SK-N-SH treated with all-trans-retinoic acid at 6 μM for 48 hours (cell line): ENCODE results near the gene RASSF4.

Experiments
- ATAC-seq: fragments of 200-7000 bp; cut with Tn5 transposase; 3 replicates; pipeline ENCODE4 v1.9.1; 2020; ENCODE audit warnings: mild to moderate bottlenecking, moderate library complexity
- ARNTL ChIP-seq: fragments of 450-650 bp; formaldehyde crosslinking; IDR thresholded peaks from 2 replicates; pipeline ENCODE4 v1.5.0; 2020; ENCODE audit warnings: low read depth, mild to moderate bottlenecking, moderate library complexity, borderline replicate concordance
- CSDC2 ChIP-seq: fragments of 250-450 bp; sonication (Bioruptor Pico); IDR thresholded peaks from 2 replicates; pipeline ENCODE4 v1.5.0; 2020; ENCODE audit warnings: mild to moderate bottlenecking, moderate library complexity
- ESRRG ChIP-seq: fragments of 250-450 bp; sonication (Bioruptor Pico); IDR thresholded peaks from 2 replicates; pipeline ENCODE4 v1.6.1; 2021; ENCODE audit warnings: mild to moderate bottlenecking
- GLIS3 ChIP-seq: fragments of 250-450 bp; sonication (Bioruptor Pico); IDR thresholded peaks from 2 replicates; pipeline ENCODE4 v1.5.0; 2020; ENCODE audit warnings: mild to moderate bottlenecking, moderate library complexity
- ISL1 ChIP-seq: fragments of 250-450 bp; sonication (Bioruptor Pico); IDR thresholded peaks from 2 replicates; pipeline ENCODE4 v2.1.2; 2022; ENCODE audit warnings: mild to moderate bottlenecking, moderate library complexity
- OSR1 ChIP-seq: fragments of 250-450 bp; sonication (Bioruptor Pico); IDR thresholded peaks from 2 replicates; pipeline ENCODE4 v1.8.0; 2022; ENCODE audit warnings: moderate library complexity, mild to moderate bottlenecking, inconsistent platforms
- PPARA ChIP-seq: fragments of 250-450 bp; sonication (Bioruptor Pico); IDR thresholded peaks from 2 replicates; pipeline ENCODE4 v1.5.0; 2020; ENCODE audit warnings: mild to moderate bottlenecking, borderline replicate concordance
- RARB ChIP-seq: fragments of 250-450 bp; sonication (Bioruptor Pico); IDR thresholded peaks from 2 replicates; pipeline ENCODE4 v1.8.0; 2021; ENCODE audit warnings: mild to moderate bottlenecking, moderate library complexity
- SNAI2 ChIP-seq: fragments of 250-450 bp; sonication (Bioruptor Pico); IDR thresholded peaks from 2 replicates; pipeline ENCODE4 v1.5.0; 2020; ENCODE audit warnings: mild to moderate bottlenecking, moderate library complexity
- TCF4 ChIP-seq: fragments of 250-450 bp; sonication (Bioruptor Pico); IDR thresholded peaks from 2 replicates; pipeline ENCODE4 v1.8.0; 2021; ENCODE audit warnings: mild to moderate bottlenecking, moderate library complexity, borderline replicate concordance
- TOX ChIP-seq: fragments of 250-450 bp; sonication (Bioruptor Pico); IDR thresholded peaks from 2 replicates; pipeline ENCODE4 v1.8.0; 2021; ENCODE audit warnings: mild to moderate bottlenecking, moderate library complexity, borderline replicate concordance
- ZC3H10 ChIP-seq: fragments of 250-450 bp; sonication (Bioruptor Pico); IDR thresholded peaks from 2 replicates; pipeline ENCODE4 v1.5.1; 2021; ENCODE audit warnings: mild to moderate bottlenecking, moderate library complexity
- ZFP3 ChIP-seq: fragments of 250-450 bp; sonication (Bioruptor Pico); IDR thresholded peaks from 2 replicates; pipeline ENCODE4 v1.5.0; 2020; ENCODE audit warnings: mild to moderate bottlenecking, moderate library complexity
- ZFP30 ChIP-seq: fragments of 450-650 bp; formaldehyde crosslinking; IDR thresholded peaks from 2 replicates; pipeline ENCODE4 v1.5.0; 2022; ENCODE audit warnings: mild to moderate bottlenecking, moderate library complexity
- ZNF565 ChIP-seq: fragments of 450-650 bp; formaldehyde crosslinking; conservative IDR thresholded peaks from 2 replicates; pipeline ENCODE4 v1.5.0; 2020; ENCODE audit warnings: low read depth, mild to moderate bottlenecking, moderate library complexity
- ZNF70 ChIP-seq: fragments of 450-650 bp; formaldehyde crosslinking; IDR thresholded peaks from 2 replicates; pipeline ENCODE4 v1.5.0; 2020; ENCODE audit warnings: mild to moderate bottlenecking, moderate library complexity
- ZNF8 ChIP-seq: fragments of 450-650 bp; formaldehyde crosslinking; IDR thresholded peaks from 2 replicates; pipeline ENCODE4 v1.5.0; 2020; ENCODE audit warnings: mild to moderate bottlenecking, moderate library complexity
- TF ChIP-seq, protein P1 (sequence below): fragments of 250-450 bp; sonication (Bioruptor Pico); IDR thresholded peaks from 2 replicates; pipeline ENCODE4 v1.5.1; 2021; ENCODE audit warnings: mild to moderate bottlenecking, moderate library complexity
- TF ChIP-seq, protein P2 (sequence below): fragments of 250-450 bp; sonication (Bioruptor Pico); IDR thresholded peaks from 2 replicates; pipeline ENCODE4 v1.5.1; 2020; ENCODE audit warnings: low read depth, mild to moderate bottlenecking, moderate library complexity
- TF ChIP-seq, protein P3 (sequence below): fragments of 250-450 bp; sonication (Bioruptor Pico); IDR thresholded peaks from 2 replicates; pipeline ENCODE4 v1.8.0; 2020; ENCODE audit warnings: mild to moderate bottlenecking, moderate library complexity, borderline replicate concordance
- TF ChIP-seq, protein P4 (sequence below): fragments of 250-450 bp; sonication (Bioruptor Pico); IDR thresholded peaks from 2 replicates; pipeline ENCODE4 v1.8.0; 2021; ENCODE audit warnings: low read depth, mild to moderate bottlenecking, moderate library complexity, borderline replicate concordance
- TF ChIP-seq, protein P5 (sequence below): fragments of 250-450 bp; sonication (Bioruptor Pico); IDR thresholded peaks from 2 replicates; pipeline ENCODE4 v1.5.0; 2020; ENCODE audit warnings: mild to moderate bottlenecking, moderate library complexity

RASSF4 gene

DNA sequence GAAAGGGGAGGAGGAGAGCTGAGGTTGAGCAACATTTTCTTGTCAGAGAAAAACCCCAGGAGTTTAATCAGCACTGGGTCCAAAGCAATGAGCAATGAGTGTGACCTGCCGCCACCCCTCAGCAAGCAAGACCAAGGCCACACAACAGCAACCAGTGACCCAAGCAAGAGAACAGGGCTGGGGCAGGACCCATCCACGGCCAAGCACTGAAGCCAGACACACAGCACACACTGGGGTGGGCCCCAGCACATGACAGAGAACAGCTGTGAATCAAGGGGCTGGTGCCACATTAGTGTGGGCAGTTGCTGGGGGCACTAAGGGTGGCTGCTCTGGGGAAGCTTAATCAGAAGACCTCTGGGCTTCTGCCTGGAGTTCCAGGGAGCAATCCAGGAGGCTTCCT is 32.2 kb upstream of the RASSF4 start:
- TF ChIP-seq, protein P1, sequence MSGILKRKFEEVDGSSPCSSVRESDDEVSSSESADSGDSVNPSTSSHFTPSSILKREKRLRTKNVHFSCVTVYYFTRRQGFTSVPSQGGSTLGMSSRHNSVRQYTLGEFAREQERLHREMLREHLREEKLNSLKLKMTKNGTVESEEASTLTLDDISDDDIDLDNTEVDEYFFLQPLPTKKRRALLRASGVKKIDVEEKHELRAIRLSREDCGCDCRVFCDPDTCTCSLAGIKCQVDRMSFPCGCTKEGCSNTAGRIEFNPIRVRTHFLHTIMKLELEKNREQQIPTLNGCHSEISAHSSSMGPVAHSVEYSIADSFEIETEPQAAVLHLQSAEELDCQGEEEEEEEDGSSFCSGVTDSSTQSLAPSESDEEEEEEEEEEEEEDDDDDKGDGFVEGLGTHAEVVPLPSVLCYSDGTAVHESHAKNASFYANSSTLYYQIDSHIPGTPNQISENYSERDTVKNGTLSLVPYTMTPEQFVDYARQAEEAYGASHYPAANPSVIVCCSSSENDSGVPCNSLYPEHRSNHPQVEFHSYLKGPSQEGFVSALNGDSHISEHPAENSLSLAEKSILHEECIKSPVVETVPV: no peak
- no peak for TF ChIP-seq GLIS3 (CRISPR knock-in tag)
- TF ChIP-seq ARNTL (CRISPR knock-in tag): no peak
- no peak for TF ChIP-seq RARB
- no peak for TF ChIP-seq ZNF565 (CRISPR knock-in tag)
- TF ChIP-seq, protein P2, sequence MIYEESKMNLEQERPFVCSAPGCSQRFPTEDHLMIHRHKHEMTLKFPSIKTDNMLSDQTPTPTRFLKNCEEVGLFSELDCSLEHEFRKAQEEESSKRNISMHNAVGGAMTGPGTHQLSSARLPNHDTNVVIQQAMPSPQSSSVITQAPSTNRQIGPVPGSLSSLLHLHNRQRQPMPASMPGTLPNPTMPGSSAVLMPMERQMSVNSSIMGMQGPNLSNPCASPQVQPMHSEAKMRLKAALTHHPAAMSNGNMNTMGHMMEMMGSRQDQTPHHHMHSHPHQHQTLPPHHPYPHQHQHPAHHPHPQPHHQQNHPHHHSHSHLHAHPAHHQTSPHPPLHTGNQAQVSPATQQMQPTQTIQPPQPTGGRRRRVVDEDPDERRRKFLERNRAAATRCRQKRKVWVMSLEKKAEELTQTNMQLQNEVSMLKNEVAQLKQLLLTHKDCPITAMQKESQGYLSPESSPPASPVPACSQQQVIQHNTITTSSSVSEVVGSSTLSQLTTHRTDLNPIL (CRISPR knock-in tag): no peak
- TF ChIP-seq, protein P3, sequence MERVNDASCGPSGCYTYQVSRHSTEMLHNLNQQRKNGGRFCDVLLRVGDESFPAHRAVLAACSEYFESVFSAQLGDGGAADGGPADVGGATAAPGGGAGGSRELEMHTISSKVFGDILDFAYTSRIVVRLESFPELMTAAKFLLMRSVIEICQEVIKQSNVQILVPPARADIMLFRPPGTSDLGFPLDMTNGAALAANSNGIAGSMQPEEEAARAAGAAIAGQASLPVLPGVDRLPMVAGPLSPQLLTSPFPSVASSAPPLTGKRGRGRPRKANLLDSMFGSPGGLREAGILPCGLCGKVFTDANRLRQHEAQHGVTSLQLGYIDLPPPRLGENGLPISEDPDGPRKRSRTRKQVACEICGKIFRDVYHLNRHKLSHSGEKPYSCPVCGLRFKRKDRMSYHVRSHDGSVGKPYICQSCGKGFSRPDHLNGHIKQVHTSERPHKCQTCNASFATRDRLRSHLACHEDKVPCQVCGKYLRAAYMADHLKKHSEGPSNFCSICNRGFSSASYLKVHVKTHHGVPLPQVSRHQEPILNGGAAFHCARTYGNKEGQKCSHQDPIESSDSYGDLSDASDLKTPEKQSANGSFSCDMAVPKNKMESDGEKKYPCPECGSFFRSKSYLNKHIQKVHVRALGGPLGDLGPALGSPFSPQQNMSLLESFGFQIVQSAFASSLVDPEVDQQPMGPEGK (CRISPR knock-in tag): no peak
- TF ChIP-seq ESRRG (CRISPR knock-in tag): no peak
- no peak for TF ChIP-seq TCF4 (CRISPR knock-in tag)
- TF ChIP-seq ZNF8 (CRISPR knock-in tag): no peak
- TF ChIP-seq TOX (CRISPR knock-in tag): no peak
- TF ChIP-seq ZC3H10: no peak
- TF ChIP-seq ISL1 (CRISPR knock-in tag): no peak
- ATAC-seq: no peak

DNA sequence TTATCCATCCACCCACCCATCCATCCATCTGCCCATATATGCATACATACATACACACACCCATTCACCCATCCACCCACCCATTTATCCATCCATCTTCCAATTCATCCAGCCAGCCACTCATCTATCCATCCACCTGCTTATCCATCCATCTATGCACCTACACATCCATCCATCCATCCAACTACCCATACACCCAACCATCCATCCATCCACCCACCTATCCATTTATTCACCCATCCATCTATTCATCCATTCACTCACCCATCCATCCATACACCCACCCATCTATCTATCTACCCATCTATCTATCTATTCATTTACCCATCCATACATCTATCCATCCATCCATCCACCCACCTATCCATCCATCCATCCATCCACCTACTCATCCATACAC is 31.1 kb upstream of the RASSF4 start:
- TF ChIP-seq, protein P4, sequence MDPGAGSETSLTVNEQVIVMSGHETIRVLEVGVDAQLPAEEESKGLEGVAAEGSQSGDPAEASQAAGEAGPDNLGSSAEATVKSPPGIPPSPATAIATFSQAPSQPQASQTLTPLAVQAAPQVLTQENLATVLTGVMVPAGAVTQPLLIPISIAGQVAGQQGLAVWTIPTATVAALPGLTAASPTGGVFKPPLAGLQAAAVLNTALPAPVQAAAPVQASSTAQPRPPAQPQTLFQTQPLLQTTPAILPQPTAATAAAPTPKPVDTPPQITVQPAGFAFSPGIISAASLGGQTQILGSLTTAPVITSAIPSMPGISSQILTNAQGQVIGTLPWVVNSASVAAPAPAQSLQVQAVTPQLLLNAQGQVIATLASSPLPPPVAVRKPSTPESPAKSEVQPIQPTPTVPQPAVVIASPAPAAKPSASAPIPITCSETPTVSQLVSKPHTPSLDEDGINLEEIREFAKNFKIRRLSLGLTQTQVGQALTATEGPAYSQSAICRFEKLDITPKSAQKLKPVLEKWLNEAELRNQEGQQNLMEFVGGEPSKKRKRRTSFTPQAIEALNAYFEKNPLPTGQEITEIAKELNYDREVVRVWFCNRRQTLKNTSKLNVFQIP (CRISPR knock-in tag): no peak
- TF ChIP-seq PPARA (CRISPR knock-in tag) (no peak), ZFP30 (no peak), RARB (no peak), SNAI2 (CRISPR knock-in tag) (no peak), GLIS3 (CRISPR knock-in tag) (no peak), ZNF70 (CRISPR knock-in tag) (no peak), ESRRG (CRISPR knock-in tag) (no peak), OSR1 (no peak), CSDC2 (CRISPR knock-in tag) (no peak), ZFP3 (no peak), ISL1 (CRISPR knock-in tag) (no peak), ZNF565 (CRISPR knock-in tag) (no peak), TCF4 (CRISPR knock-in tag) (no peak), TOX (CRISPR knock-in tag) (no peak), ARNTL (CRISPR knock-in tag) (no peak)
- TF ChIP-seq, protein P2 (CRISPR knock-in tag): no peak
- TF ChIP-seq, protein P3 (CRISPR knock-in tag): no peak
- TF ChIP-seq, protein P1: no peak
- TF ChIP-seq, protein P5, sequence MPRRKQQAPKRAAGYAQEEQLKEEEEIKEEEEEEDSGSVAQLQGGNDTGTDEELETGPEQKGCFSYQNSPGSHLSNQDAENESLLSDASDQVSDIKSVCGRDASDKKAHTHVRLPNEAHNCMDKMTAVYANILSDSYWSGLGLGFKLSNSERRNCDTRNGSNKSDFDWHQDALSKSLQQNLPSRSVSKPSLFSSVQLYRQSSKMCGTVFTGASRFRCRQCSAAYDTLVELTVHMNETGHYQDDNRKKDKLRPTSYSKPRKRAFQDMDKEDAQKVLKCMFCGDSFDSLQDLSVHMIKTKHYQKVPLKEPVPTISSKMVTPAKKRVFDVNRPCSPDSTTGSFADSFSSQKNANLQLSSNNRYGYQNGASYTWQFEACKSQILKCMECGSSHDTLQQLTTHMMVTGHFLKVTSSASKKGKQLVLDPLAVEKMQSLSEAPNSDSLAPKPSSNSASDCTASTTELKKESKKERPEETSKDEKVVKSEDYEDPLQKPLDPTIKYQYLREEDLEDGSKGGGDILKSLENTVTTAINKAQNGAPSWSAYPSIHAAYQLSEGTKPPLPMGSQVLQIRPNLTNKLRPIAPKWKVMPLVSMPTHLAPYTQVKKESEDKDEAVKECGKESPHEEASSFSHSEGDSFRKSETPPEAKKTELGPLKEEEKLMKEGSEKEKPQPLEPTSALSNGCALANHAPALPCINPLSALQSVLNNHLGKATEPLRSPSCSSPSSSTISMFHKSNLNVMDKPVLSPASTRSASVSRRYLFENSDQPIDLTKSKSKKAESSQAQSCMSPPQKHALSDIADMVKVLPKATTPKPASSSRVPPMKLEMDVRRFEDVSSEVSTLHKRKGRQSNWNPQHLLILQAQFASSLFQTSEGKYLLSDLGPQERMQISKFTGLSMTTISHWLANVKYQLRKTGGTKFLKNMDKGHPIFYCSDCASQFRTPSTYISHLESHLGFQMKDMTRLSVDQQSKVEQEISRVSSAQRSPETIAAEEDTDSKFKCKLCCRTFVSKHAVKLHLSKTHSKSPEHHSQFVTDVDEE (CRISPR knock-in tag): no peak
- TF ChIP-seq, all 23 proteins: peak for 0
- no peak for ATAC-seq
